Stimulated activated CD4-positive, alpha-beta T cell treated with anti-CD3 and anti-CD28 coated beads, Interleukin-12 subunit alpha, Interleukin-12 subunit beta, amount 100 ng/mL, for 48 hours (primary cell): ENCODE measurements around the gene SDK2.
"Not testable (repeated sequence)": the region's sequence is repeated elsewhere in the genome, so short reads cannot be mapped to it uniquely, and the experiment has no call there.

ENCODE experiments used
- DNase-seq, 3 donors: peaks; one replicate each; pipeline ENCODE4 v3.0.0-alpha.2; 2020; ENCODE audit warnings: low read depth in 2 of 3, low spot score in 1 of 3

SDK2 gene

DNA sequence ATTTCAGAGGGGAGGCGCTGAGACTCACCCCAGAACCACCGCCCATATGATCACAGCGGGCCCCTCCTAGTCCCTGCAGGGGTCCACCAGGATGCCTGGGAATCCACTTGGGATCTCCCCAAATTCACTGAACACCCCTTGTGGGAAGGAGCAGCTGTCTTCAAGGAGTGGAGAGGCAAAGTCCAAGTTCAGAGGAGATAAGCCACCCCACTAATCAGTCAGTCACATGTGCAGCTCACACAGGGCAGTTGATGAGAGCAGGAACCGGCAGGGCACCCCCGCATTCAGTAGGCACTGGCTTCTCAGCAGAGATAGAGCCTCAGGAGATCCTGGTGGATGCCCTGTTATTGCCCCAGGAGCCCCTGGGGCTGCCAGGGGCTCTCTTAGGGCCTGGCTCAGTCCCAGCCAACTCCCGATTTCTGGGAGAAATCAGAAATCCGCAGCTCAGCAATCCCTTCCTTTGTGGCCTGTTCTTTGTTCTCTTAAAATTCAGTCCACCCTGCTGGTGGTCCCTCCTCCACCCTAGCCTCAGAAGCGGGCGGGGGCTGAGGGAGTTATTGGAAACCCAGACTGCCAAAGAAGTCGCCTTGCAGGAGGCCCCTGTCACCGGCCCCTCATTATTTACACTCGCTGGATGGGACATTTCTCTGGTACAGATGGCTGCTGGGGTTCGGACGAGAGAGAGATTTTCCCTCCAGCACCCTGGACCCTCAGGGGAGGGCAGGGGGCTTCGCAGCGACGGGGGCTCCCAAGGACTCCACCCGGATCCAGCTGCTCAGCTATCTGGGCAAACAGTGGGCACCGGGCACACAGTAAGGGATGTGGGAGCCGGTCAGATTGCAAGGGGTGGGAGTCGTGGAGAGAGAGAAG, 334.3 kb downstream of the SDK2 start:
- DNase-seq, result no peak

DNA sequence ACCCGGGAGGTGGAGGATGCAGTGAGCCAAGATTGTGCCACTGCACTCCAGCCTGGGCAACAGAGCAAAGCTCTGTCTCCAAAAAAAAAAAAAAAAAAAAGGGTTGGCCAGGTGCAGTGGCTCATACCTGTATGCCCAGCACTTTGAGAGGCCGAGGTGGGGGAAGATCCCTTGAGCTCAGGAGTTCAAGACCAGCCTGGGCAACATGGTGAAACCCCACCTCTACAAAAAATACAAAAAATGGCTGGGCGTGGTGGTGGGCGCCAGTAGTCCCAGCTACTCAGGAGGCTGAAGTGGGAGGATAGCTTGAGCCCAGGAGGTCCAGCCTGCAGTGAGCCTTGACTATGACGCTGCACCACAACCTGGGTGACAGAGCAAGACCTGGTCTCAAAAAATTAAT, 335.3 kb downstream of the SDK2 start:
- not testable (repeated sequence) for DNase-seq

DNA sequence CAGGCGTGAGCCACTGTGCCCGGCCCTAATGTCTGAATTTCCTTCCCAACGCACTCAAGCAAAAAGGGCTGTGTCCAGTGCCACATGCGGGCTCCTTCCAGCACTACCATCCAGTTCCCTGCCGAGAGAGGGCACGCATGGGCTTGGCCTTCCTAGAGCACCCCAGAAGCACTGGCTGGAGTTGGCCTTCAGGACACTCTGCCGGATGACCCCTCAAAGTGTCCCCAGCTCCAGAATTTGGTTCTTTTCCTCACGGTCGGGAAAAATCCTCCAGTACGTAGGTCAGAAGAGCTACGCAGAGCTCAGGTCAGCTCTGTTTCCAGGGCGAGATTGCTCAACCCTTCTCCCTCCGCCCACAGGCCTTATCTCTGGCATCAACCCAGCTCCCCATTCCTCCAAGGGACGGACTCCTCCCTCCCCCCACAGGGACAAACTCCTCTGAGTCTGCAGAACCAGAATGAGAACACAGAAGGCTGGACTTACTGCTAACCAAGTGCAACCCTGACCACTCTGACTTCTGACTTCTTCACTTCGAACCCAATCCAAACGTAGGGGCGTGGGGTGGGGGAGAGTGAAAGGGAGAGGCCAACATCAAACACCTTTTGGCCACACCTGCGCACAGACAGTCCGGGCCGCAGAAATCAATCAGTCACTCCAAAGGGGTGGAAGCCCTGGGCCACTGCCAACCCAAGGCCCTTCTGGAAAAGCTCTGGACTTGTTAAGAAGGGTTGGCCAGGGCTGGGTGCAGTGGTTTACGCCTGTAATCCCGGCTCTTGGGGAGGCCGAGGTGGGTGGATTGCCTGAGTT, 336.0 kb downstream of the SDK2 start:
- no peak for DNase-seq

DNA sequence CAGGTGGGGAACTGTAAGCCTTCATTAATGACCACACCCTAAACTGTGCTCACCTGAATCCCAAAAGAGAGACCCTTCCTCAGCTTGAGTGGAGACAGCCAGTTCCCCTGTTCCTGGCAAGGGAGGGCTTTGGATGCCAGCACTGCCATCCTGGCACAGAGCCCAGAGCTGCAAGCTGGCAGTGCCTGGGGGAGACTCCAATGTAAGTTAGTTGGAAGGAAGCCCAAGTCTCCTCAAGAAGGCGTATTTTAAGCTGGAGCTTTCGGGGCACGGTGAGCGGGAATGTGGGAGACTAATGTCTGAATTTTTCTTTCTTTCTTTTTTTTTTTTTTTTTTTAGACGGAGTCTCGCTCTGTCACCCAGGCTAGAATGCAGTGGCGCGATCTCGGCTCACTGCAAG, 337.1 kb downstream of the SDK2 start:
- DNase-seq, result no peak

DNA sequence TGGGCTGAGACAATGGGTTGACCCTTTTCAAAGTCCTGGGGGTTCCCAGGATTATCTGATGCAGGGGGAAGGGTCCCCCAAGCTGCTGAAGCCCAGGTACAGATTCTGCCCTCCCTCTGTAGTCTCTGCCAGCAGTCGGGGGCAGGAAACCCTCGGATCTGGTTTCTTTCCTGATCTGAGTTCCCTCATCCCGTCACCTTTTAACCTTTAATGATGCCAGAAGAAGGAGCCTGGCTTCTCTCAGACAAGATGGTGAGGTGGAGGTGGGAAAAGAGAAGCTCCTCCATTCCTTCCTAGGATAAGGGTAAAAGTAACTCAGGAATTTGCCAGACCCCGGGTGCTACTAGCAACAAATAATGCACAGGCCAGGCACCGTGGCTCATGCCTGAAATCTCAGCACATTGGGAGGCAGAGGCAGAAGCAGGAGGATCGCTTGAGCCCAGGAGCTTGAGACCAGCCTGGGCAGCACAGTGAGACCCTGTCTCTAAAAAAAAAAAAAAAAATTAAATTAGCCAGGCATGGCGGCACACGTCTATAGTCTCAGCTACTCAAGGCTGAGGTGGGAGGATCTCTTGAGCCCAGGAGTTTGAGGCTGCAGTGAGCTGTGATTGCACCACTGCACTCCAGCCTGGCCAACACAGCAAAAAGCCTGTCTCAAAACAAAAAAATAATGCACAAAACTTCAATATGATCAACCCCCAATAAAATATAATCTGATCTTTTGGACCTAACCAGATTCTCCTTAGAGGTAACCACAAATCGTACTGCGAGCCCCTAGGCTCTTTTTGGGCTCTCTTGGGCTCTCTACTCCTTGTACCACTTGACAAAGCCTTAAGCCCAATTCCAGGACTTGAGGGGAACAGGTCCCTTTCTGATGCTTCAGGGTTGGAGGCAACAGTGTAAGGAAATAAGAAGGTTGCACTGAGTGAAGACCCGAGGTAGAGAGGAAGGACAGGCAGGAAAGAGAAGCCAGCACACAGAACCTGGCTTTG, 338.1 kb downstream of the SDK2 start:
- no peak for DNase-seq

DNA sequence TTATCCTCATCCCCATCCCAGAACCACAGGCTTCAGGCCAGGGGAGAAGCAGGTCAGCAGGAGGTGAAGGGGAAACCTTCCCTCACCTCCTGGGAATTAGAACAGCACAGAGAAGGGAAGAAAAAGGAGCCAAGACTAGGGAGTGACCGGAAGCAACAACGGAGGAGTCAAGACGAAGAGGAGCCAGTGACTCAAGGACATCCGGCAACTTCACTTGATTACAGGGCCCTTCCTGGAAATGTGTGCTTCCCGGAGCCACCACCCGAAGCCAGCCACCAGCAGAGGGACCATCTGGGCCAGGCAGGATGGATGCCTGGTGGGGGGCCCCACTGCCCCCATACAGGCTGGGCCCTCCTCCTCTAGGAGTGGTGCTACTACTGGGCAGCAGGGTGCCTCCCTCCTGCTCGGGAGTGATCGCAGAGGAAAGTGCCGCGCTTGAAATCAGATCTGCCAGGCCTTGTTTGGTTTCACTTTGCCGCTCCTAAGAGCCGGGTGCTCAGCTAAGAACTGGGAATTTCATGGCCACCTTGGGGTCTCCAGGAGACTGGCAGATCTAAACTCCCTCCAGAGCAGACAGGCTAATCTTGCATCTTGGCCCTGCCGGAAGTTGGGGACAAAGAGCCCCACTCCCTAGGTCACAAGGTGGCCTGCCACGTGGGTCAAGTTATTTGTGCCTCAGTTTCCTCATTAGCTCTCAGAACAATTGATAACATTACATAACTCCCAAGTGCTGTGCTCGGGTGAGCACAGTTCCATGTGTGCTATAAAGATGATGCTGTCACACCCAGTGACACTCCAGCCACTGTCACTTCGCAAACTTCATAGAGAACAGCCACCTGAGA, 339.1 kb downstream of the SDK2 start:
- no peak for DNase-seq

DNA sequence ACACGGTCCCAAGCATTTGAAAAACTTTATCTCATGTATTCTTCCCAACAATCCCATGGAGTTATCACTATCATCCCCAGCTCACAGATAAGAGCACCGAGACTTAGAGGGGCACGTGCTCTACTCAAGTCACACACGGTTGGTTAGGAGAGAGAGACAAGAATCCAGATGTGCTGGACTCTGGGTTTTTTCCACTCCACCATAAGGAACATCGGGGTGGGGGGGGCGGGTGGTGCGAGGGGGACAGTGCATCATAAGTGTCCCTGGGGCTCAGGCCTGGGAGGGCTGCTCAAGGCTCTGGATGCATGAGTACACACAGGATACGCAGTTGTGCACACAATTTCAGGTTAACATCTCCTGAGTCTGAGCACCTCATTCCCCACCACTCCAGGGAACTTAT, 339.8 kb downstream of the SDK2 start:
- no peak for DNase-seq

DNA sequence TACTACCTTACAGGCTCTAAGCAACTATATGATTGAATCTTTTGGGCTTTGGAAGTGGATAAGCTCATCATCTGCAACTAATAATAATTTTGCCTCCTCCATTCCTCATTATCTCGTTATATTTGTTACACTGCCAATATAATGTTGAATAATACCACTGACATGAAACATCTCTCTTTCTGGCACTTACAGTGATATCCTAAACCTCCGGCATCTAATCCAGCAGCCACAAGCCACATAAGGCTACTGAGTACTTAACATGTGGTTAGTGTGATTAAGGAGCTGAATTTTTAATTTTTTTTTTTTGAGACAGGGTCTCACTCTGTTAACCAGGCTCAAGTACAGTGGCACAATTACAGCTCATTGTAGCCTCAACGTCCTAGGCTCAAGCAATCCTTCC, 342.1 kb downstream of the SDK2 start:
- DNase-seq, result no peak

DNA sequence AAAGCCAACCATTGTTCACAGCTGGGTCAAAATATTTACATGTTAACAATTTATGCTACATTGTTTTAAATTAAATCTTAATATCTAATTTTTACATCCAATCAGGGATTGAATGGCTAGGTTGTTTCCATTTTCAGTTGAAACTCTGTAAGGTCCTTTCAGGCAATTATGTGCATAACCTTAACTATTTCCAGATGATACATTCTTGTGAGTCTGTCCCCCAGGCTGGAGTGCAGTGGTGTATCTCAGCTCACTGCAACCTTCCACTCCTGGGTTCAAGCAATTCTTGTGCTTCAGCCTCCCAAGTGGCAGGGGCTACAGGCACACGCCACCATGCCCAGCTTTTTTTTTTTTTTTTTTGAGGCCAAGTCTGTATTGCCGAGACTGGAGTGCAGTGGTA, 342.9 kb downstream of the SDK2 start:
- no peak for DNase-seq

DNA sequence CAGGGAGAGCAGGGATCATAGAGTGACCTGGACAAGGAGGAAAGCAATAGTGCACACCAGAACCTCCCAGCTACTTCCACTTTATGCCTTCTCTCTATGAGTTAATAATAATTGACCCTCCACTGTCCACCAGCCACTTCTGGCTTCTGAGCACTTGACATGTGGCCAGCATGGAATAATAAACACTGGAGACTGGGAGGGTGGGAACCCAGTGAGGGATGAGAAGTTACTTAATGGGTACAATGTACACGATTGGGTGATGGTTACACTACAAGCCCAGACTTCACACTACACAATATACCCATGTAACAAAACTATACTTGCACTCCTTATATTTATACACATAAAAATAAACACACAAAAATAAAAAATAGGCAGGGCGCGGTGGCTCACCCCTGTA, 343.9 kb downstream of the SDK2 start:
- no peak for DNase-seq

DNA sequence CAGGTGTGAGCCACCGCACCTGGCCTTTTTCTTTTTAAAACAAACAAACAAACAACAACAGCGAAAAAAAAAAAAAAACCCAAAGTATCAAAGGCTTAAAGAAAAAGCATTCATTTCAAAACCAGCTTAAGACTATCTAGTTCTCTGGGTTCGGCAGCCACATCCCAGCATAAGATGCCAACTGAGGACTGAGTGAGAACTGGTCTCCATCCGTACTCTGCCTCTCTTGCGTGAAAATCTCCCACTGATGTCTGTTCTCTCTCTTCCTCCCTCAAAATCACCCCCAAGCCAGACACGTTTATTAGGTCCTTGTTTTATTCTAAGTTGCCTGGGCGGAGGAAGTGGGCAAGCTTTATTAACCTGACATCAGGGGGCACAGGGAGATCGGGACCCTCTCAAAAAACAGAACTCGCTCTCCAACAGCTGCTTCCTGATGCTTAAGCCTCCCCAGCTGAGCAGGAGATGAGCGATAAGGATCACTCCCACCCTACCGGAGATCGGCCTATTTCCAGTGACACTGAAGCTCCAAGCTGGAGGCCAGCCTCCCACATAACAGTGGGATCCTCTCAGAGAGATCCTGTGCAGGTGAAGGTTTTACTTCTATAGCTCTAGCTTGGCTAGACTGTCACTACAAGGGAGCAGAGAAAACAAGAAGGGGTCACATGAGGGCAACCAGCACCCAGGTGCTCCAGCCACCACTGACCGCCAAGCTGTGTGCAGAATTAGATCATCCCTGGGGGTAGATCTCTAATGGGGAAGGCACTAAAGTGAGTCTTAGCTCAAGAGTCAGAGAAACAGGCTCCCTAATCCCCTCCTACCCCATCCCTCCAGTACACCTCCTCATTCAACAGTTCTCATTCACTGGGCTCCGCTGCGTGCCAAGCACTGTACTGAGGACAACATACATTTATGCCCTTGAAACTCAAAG, 346.0 kb downstream of the SDK2 start:
- no peak for DNase-seq

DNA sequence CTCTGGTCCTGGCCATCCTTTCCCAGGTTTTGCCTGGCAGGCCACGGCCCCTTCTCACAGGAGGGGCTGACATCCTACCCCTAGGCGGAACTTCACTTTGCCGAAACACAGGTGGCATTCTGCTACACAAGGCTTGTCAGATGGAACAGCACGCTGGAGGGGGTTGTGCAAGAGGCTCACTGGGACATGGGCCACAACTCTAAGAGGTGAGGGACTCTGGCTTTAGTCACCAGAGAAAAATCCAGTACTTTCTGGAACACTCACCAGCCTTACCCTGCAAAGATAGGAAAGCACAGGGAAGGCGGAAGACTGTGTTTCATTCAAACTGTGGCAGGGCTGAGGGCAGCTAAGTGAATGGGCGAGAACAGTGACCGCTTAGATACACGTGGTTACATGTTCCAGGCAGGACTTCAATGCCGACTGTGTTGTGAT, 350.7 kb downstream of the SDK2 start:
- no peak for DNase-seq

DNA sequence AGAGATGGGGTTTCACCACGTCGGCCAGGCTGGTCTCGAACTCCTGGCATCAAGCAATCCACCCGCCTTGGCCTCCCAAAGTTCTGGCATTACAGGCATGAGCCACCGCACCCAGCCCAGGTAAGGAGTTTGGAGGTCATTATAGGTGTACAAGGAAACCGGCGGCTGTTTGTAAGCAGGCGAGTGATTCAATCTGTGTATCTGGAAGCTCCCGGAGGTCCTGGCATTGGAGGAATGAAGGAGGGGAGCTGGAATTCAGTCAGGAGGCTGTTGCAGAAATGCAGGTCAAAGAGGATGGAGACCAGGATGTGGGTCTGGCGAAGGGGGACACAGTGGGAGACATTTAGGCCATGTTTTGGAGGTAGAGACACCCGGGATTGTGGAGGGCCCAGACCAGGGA, 351.2 kb downstream of the SDK2 start:
- no peak for DNase-seq

DNA sequence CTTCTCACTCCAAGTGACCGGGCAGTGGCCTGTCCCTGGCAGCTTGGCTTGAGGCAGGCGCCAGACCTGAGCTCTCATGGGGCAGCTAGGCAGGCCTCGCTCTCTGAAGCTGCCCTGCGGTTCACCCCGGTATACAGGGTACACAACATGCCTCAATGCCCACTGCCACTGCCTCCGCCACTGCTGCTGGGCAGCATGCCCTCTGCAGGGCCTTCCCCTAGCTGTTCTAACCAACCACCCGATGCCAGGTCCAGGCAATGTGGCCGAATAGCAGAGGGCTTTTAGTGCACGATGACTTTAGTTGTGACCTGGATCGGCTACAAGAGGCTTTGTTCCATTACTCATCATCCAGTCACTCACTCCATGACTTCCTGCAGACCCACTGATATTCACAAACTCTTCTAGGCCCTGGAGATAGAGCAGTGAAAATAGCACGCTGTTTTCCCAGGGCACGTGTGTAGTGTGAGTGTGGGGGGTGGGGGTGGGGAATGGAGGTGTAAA, 352.2 kb downstream of the SDK2 start:
- DNase-seq, result no peak

DNA sequence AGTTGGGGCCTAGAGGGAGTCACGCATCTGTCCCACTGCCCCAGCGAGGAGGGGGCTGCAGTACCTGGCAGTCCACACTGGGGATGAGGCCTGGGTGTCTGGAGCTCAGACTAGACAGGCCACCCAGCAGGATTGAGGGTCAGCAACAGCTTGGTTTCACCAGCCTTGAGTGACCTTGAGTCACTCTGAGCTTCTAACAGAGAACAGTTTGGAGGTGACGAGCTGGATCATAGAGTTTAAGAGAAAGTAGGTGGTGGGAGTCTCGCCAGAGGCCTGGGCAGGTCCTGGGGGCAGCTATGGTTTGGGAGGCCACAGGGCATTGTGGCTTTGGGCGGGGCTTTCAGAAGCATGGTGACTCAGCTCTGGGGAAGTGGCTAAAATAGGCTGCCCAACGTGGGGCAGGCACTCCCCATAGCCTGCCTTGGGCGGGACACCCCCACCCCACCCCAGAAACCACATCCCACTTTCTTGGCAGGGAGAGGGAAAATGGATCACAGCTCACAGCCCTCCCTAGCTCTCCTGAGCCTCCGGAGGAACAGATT, 352.9 kb downstream of the SDK2 start:
- DNase-seq, result no peak

DNA sequence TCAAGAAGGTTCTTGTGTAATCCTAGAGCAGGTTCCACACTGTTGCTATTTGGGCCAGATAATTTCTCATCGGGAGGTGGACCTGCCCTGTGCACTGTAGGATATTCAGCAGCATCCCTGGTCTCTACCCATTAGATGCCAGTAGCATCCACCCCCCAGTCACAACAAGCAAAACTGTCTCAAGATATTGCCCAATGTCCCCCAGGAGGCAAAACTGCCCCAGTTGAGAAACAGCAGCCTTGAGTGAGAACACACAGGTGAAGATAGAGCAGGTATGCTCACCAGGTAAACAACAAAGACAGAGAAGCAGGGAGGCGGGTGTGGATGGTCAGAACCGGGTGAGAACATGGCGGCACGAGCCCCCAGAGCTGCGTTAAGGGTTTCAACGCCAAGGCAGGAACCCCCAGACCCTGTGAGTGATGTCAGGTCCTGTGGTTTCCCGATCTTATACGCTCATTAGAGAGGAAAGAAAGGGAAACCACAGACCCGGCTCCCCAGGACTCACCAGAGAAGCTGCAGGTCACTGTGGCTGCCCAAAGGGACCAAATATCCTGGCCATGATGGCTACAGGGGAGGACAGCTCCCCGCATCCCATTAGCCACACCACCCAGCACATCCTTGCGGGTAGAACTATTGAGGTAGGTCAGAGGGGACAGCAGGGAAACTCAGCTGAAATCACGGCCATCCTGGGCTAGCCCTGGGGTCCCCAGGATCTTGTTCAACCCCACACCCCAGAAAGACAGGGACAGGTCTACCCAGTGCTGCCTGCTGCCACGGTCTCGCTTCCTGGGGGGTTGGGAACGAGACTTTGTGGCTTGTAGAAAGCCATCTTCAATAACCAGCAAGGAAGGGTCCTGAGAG, 353.6 kb downstream of the SDK2 start:
- DNase-seq, result no peak

DNA sequence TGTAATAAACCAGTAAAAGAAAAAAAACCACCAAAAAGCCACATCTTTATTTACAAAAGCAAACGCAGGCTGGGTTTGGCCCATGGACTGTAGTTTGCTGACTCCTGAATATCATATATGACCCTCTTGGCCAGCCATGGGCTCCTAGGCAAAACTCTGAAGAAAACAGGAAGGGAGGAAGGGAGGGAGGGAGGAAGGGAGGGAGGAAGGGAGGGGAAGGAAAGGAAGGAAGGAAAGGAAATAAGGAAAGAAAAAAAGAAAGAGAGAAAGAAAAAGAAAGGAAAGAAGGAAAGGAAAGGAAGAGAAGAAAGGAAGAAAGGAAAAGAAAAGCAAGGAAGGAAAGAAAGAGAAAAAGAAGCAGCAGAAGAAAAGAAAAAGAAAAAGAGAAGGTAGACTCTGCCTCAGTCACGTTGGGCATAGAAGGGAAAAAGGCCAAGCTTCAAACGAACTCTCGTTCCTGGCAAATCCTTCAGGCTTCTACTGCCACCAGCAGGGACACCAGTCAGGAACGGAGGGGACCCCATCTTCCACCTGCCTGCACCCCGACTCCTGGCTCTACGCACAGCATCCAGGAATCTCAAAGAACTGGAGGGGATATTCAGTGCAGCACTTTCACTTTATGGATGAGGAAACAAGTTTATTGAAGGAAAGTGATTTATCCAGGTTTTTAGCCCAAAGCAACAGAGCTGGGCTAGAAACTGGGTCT, 354.5 kb downstream of the SDK2 start:
- no peak for DNase-seq
